ENCODE results near the gene BTG4.
A peak's percentile ranks its signal among the peaks of the same experiment; 100 is the strongest.

The BTG4 gene

GRCh38 chr11:111512296-111513239 is at the start of gene BTG4:
BTG4 (minus strand) TSS chr11:111512386; CDS start chr11:111498776, 13,610 bp downstream.
- DNase-seq = peak; percentile 67

GRCh38 chr11:111561791-111562325 is 49.7 kb upstream of the BTG4 start:
- no peak for DNase-seq

- no peak for DNase-seq
Measured at GRCh38 chr11:111561306-111561705, 49.1 kb upstream of the BTG4 start.

- DNase-seq = no peak
Measured at GRCh38 chr11:111560800-111561199, 48.6 kb upstream of the BTG4 start.

- peak; percentile 30 for DNase-seq
Measured at GRCh38 chr11:111559800-111560464, 47.7 kb upstream of the BTG4 start.

- DNase-seq = no peak
Measured at GRCh38 chr11:111557425-111558111, 45.4 kb upstream of the BTG4 start.

- no peak for DNase-seq
Measured at GRCh38 chr11:111555255-111555654, 43.1 kb upstream of the BTG4 start.

GRCh38 chr11:111554532-111554931 is 42.3 kb upstream of the BTG4 start:
- DNase-seq = no peak

GRCh38 chr11:111550258-111550657 is 38.1 kb upstream of the BTG4 start:
- no peak for DNase-seq

GRCh38 chr11:111549869-111550203 is 37.6 kb upstream of the BTG4 start:
- no peak for DNase-seq

GRCh38 chr11:111549196-111549868 is 37.1 kb upstream of the BTG4 start:
- no peak for DNase-seq

GRCh38 chr11:111548525-111548924 is 36.3 kb upstream of the BTG4 start:
- DNase-seq = peak; percentile 38

- peak; percentile 25 for DNase-seq
Measured at GRCh38 chr11:111542606-111543275, 30.6 kb upstream of the BTG4 start.

GRCh38 chr11:111541254-111542061 is 29.3 kb upstream of the BTG4 start:
- peak; percentile 60 for DNase-seq

GRCh38 chr11:111540937-111541253 is 28.7 kb upstream of the BTG4 start:
- peak; percentile 53 for DNase-seq

- DNase-seq = peak; percentile 76
Measured at GRCh38 chr11:111540114-111540936, 28.1 kb upstream of the BTG4 start, which contains the start of gene LAYN. LAYN (plus strand) TSS chr11:111540720; CDS start chr11:111540844, 124 bp downstream.

GRCh38 chr11:111539426-111540113 is 27.4 kb upstream of the BTG4 start:
- peak; percentile 41 for DNase-seq

- no peak for DNase-seq
Measured at GRCh38 chr11:111538407-111539114, 26.4 kb upstream of the BTG4 start.

- no peak for DNase-seq
Measured at GRCh38 chr11:111537336-111537860, 25.2 kb upstream of the BTG4 start.
